Endothelial cell (in vitro differentiated cells): ENCODE data around the gene ZC3H12D. TPM values are rescaled to one million over a fixed set of nuclear protein-coding genes. Genes with fewer than 3 reads are reported as not detected.
A peak's percentile ranks its signal among the peaks of the same experiment; 100 is the strongest.

ENCODE experiments used
- DNase-seq: peaks from one replicate; pipeline ENCODE4 v3.0.0; 2021; ENCODE audit warnings: low spot score
- H3K27ac Mint-ChIP-seq: one replicate; pipeline ENCODE4 v1.8.0; 2021; ENCODE audit warnings: mixed read lengths, inconsistent platforms; ENCODE audit not compliant: unreplicated experiment
- H3K27me3 Mint-ChIP-seq: one replicate; pipeline ENCODE4 v1.8.0; 2021; ENCODE audit warnings: mild to moderate bottlenecking, moderate library complexity, mixed read lengths, inconsistent platforms; ENCODE audit not compliant: unreplicated experiment
- H3K36me3 Mint-ChIP-seq: one replicate; pipeline ENCODE4 v1.8.0; 2021; ENCODE audit warnings: mild to moderate bottlenecking, low read depth, mixed read lengths, inconsistent platforms; ENCODE audit not compliant: unreplicated experiment
- H3K4me1 Mint-ChIP-seq: one replicate; pipeline ENCODE4 v1.8.0; 2021; ENCODE audit warnings: mild to moderate bottlenecking, mixed read lengths, inconsistent platforms; ENCODE audit not compliant: unreplicated experiment
- H3K4me3 Mint-ChIP-seq: one replicate; pipeline ENCODE4 v1.8.0; 2021; ENCODE audit warnings: mild to moderate bottlenecking, mixed read lengths, inconsistent platforms; ENCODE audit not compliant: unreplicated experiment
- H3K9me3 Mint-ChIP-seq: one replicate; pipeline ENCODE4 v1.8.0; 2021; ENCODE audit warnings: mixed read lengths, inconsistent platforms; ENCODE audit not compliant: unreplicated experiment
- total RNA-seq: library from RNA; stranded (reverse); fragmentation: NEBNext Ultra II Directional; extraction: Animal tissue kit (Norgen Biotek cat#: 25700); gene quantifications from one replicate; pipeline ENCODE4 v1.2.1, GENCODE V29; 2021; ENCODE audit not compliant: unreplicated experiment
- TF ChIP-seq, protein P1 (sequence below): fragments of 200-600 bp; sonication (generic); IDR thresholded peaks from one replicate; pipeline ENCODE4 v1.5.0; 2021; ENCODE audit warnings: antibody characterized with exemption; ENCODE audit not compliant: unreplicated experiment

The ZC3H12D gene
- total RNA-seq, 1 donor from 2014 or later: 0.72 TPM

DNA sequence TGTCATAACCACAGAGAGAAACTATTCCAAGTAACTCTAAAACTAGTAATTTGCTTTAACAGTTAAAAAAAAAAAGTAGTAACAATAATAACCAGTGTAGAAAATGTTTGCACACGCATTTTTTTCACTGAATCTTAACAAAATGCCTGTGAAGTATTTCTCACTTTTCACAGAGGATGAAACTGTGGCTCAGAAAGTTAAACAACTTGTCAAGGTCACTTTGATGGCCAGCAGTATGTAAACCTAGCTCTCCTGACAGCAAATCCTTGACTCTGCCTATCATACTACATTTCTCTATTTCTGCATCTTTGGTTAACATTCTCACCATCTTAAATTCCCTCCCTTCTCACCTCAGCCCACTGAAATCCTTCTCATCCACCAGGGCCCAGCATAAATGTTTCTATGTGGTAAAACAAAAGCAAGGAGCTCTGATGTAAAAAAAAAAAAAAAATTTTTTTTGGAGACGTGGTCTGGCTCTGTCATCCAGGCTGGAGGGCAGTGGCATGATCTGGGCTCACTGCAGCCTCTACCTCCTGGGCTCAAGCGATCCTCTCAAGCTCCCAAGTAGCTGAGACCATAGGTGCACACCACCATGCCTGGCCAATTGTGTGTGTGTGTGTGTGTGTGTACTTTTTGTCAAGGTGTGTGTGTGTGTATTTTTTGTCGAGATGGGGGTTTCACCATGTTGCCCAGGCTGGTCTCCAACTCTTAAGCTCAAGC, 26.1 kb upstream of the ZC3H12D start:
- TF ChIP-seq, protein P1, sequence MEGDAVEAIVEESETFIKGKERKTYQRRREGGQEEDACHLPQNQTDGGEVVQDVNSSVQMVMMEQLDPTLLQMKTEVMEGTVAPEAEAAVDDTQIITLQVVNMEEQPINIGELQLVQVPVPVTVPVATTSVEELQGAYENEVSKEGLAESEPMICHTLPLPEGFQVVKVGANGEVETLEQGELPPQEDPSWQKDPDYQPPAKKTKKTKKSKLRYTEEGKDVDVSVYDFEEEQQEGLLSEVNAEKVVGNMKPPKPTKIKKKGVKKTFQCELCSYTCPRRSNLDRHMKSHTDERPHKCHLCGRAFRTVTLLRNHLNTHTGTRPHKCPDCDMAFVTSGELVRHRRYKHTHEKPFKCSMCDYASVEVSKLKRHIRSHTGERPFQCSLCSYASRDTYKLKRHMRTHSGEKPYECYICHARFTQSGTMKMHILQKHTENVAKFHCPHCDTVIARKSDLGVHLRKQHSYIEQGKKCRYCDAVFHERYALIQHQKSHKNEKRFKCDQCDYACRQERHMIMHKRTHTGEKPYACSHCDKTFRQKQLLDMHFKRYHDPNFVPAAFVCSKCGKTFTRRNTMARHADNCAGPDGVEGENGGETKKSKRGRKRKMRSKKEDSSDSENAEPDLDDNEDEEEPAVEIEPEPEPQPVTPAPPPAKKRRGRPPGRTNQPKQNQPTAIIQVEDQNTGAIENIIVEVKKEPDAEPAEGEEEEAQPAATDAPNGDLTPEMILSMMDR: no peak
- DNase-seq: no peak
- no peak overlapping the region for H3K4me3 Mint-ChIP-seq
- peaks cover 7% of the 10 kb centered on the region for H3K36me3 Mint-ChIP-seq
- no peaks in the 10 kb centered on the region for H3K9me3 Mint-ChIP-seq
- H3K27ac Mint-ChIP-seq: no peak overlapping the region
- H3K27me3 Mint-ChIP-seq: no peaks in the 10 kb centered on the region
- no peaks in the 10 kb centered on the region for H3K4me1 Mint-ChIP-seq

DNA sequence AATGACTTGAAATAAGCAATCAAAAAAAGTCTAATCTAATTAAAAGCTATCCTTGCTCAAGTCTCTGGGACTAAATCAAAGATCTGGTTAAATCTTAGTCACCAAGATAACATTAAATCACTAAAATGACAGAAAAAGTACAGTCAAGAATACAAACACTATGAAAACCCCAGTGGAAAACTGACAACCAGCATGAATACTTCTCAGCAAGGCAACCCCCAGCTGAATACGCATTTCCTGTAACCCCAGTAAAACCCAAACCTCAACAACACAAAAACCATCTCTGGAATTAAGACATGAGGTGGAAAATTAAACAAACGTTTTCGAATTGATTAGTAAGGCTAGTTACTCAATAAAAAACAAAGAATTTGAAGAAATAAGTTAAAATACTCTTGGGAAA, 23.7 kb upstream of the ZC3H12D start:
- Mint-ChIP-seq H3K9me3 (no peaks in the 10 kb centered on the region), H3K4me1 (peaks cover 10% of the 10 kb centered on the region), H3K36me3 (no peaks in the 10 kb centered on the region), H3K27ac (no peak overlapping the region), H3K27me3 (peaks cover 2% of the 10 kb centered on the region), H3K4me3 (no peak overlapping the region)
- TF ChIP-seq, protein P1: no peak
- DNase-seq: no peak

DNA sequence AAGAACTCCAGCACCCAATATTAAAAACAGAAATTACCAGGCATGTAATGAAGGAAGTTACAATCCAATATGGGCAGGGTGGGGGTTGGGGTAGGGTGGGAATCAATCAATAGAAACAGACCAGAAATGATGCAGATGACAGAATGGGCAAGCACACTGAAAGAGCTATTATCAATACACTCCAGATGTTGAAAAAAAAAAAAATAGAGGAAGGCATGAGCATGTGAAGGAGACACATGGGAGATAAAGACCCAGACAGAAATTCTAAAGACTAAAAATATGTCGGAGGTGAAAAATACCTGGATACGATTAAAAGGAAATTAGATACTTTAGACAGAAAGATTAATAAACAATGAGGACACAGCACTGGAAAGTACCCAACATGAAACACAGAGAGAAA, 19.1 kb upstream of the ZC3H12D start:
- H3K4me1 Mint-ChIP-seq: peaks cover 16% of the 10 kb centered on the region
- no peaks in the 10 kb centered on the region for H3K9me3 Mint-ChIP-seq
- peak overlapping the region; percentile 9 for H3K27ac Mint-ChIP-seq
- no peaks in the 10 kb centered on the region for H3K36me3 Mint-ChIP-seq
- no peak for DNase-seq
- TF ChIP-seq, protein P1: no peak
- peaks cover 2% of the 10 kb centered on the region for H3K27me3 Mint-ChIP-seq
- no peak overlapping the region for H3K4me3 Mint-ChIP-seq

DNA sequence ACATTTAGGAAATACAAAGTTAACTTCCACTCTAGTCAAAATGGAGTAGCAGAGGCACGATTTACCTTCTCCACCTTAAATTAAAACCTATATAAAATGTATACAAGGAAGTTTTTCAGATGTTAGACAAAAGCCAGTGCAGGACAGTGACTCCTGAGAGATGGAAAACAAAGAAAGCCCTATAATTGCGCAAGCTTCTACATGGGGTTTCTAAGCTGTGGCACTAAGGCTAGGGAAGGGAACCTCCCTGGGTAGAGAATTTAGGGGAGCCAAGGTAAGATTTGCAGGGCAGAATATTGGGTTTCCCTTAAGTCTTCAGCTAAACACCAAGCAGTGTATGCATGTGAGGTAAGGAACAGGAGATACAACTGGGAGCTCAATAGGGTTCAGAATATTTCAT, 18.5 kb upstream of the ZC3H12D start:
- Mint-ChIP-seq H3K27me3 (peaks cover 2% of the 10 kb centered on the region), H3K27ac (peak overlapping the region; percentile 38), H3K36me3 (no peaks in the 10 kb centered on the region), H3K4me3 (no peak overlapping the region), H3K9me3 (no peaks in the 10 kb centered on the region), H3K4me1 (peaks cover 16% of the 10 kb centered on the region)
- TF ChIP-seq, protein P1: no peak
- DNase-seq: no peak

DNA sequence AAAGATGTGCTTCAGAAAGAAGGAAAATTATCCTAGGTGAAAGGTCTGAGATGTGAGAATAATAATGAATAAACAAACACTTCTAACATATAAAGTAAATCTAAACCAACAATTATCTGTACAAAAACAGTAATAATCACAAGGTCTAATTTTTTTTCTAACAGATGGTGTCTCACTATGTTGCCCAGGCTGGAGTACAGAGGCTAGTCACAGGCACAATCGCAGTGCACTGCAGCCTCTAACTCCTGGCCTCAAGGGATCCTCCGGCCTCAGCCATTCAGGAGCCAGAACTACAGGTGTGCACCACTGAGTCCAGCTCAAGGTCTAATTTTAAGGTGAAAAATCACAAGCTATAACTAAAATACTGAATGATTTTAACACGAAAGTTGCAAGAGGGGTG, 17.0 kb upstream of the ZC3H12D start:
- peaks cover 20% of the 10 kb centered on the region for H3K4me1 Mint-ChIP-seq
- H3K27me3 Mint-ChIP-seq: peaks cover 2% of the 10 kb centered on the region
- no peaks in the 10 kb centered on the region for H3K36me3 Mint-ChIP-seq
- H3K9me3 Mint-ChIP-seq: no peaks in the 10 kb centered on the region
- no peak overlapping the region for H3K27ac Mint-ChIP-seq
- no peak for DNase-seq
- TF ChIP-seq, protein P1: no peak
- no peak overlapping the region for H3K4me3 Mint-ChIP-seq
